K562 (cell line): ENCODE results near the gene FCRL6.

ENCODE experiments used
- CBX8 ChIP-seq: fragments of 200-600 bp; sonication (generic); IDR thresholded peaks from 2 replicates; pipeline ENCODE4 v1.6.1; 2012; ENCODE audit warnings: borderline replicate concordance, mixed run types, low read depth, mild to moderate bottlenecking, moderate library complexity, mixed read lengths, low read length, control low read depth, inconsistent platforms; ENCODE audit not compliant: poor library complexity, severe bottlenecking; ENCODE audit errors: extremely low read depth
- HDAC6 ChIP-seq: IDR thresholded peaks from 2 replicates; pipeline ENCODE4 v1.6.1; 2012; ENCODE audit warnings: low read depth, mild to moderate bottlenecking, control low read depth, inconsistent platforms, low read length, moderate library complexity
- NR4A1 ChIP-seq, 2 experiments: fragments of 250-450 bp in 1 of 2; fragments of 450-650 bp in 1 of 2; sonication (Bioruptor Pico) in 1 of 2; IDR thresholded peaks; 2 replicates each; pipeline versions ENCODE4 v1.4.0 to v1.6.1; 2016 to 2020; ENCODE audit warnings: mild to moderate bottlenecking in 2 of 2, missing compliant biosample characterization in 1 of 2, missing genetic modification characterization in 1 of 2, moderate library complexity in 1 of 2
- POLR2AphosphoS5 ChIP-seq: IDR thresholded peaks from 2 replicates; pipeline ENCODE4 v1.6.1; 2011; ENCODE audit warnings: mild to moderate bottlenecking, low read depth, low read length, moderate library complexity; ENCODE audit not compliant: control insufficient read depth, insufficient read depth
- TEAD2 ChIP-seq: fragments of 450-650 bp; IDR thresholded peaks from 2 replicates; pipeline ENCODE4 v1.6.1; 2016; ENCODE audit warnings: missing genetic modification characterization, control low read depth, missing compliant biosample characterization
- TGIF2 ChIP-seq: sonication (generic); formaldehyde crosslinking; IDR thresholded peaks from 2 replicates; pipeline ENCODE4 v1.8.1; 2022; ENCODE audit warnings: mild to moderate bottlenecking, missing genetic modification reagents, moderate library complexity
- USF1 ChIP-seq: sonication (generic); formaldehyde crosslinking; IDR thresholded peaks from 2 replicates; pipeline ENCODE4 v1.9.0; 2022; ENCODE audit warnings: mild to moderate bottlenecking, missing genetic modification reagents

- TF ChIP-seq TGIF2 (CRISPR knock-in tag) (no peak), POLR2AphosphoS5 (no peak), CBX8 (no peak), TEAD2 (no peak), HDAC6 (no peak), NR4A1 (CRISPR knock-in tag; IDR thresholded peaks at IDR 0.05) (no peak), NR4A1 (tag; IDR thresholded peaks at IDR 0.05) (no peak), USF1 (no peak)
Measured at GRCh38 chr1:159775716-159776115, 26.4 kb upstream of the FCRL6 start.
